Progenitor cell of endocrine pancreas (in vitro differentiated cells): ENCODE results near the gene C5AR1. TPM values are rescaled to one million over a fixed set of nuclear protein-coding genes. Genes with fewer than 3 reads are reported as not detected.
"Not testable (repeated sequence)": the region's sequence is repeated elsewhere in the genome, so short reads cannot be mapped to it uniquely, and the experiment has no call there.

Experiments used
- DNase-seq: peaks from one replicate; pipeline ENCODE4 v3.0.0; 2021; ENCODE audit warnings: low spot score; ENCODE audit not compliant: unreplicated experiment
- H3K27ac Mint-ChIP-seq: 2 replicates; pipeline ENCODE4 v1.8.0; 2021; ENCODE audit warnings: mild to moderate bottlenecking, moderate library complexity, mixed read lengths
- H3K27me3 Mint-ChIP-seq: 2 replicates; pipeline ENCODE4 v1.8.0; 2021; ENCODE audit warnings: mixed read lengths
- H3K36me3 Mint-ChIP-seq: 2 replicates; pipeline ENCODE4 v1.8.0; 2022; ENCODE audit warnings: mixed read lengths; ENCODE audit not compliant: insufficient read depth
- H3K4me1 Mint-ChIP-seq: 2 replicates; pipeline ENCODE4 v1.8.0; 2021; ENCODE audit warnings: low read depth, mixed read lengths
- H3K4me3 Mint-ChIP-seq: 2 replicates; pipeline ENCODE4 v1.8.0; 2021; ENCODE audit warnings: low read depth, mild to moderate bottlenecking, moderate library complexity, mixed read lengths
- H3K9me3 Mint-ChIP-seq: 2 replicates; pipeline ENCODE4 v1.8.0; 2021; ENCODE audit warnings: low read depth, mixed read lengths
- CTCF ChIP-seq: fragments of 200-600 bp; sonication (generic); IDR thresholded peaks from one replicate; pipeline ENCODE4 v1.5.0; 2021; ENCODE audit warnings: antibody characterized with exemption, mild to moderate bottlenecking; ENCODE audit not compliant: unreplicated experiment
- total RNA-seq: library from RNA; stranded (reverse); gene quantifications from 2 replicates; pipeline ENCODE4 v1.2.1, GENCODE V29; 2021

C5AR1 gene
- total RNA-seq, 1 donor from 2014 or later = 2.4 TPM

DNA sequence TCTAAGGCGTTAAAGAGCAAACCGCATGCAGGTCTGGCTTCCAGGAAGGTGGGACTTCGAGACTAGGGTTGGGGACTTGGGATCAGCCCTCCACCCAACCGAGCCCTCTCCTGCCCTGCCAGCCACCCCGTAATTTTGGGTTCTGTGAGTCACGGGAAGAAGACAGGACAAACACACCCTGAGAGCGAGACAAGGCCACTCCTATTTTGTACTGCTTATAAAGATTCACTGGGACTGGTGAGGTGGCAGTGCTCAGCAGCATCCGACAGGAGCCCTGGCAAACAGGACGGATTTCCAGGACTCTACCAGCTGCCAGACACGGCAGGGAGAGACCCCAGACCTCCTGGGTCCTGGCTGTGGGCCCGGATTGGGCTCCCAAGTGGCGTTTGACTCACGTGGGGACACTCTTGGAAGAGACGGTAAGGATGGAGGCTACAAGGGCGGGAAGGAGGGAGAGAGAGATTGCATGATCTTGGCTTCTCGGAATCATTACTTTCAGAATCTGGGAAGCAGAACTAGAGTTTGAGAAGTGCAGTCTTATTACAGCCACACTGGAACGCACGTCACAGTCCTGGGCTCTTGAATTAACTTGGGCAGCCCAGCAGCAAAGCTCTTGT, 22.4 kb downstream of the C5AR1 start, which contains the start of gene C5AR2:
Gene C5AR2 (plus strand): TSS at position 245 of the 617 bp plus-strand sequence. CDS start 8,625 bp downstream, outside the sequence.
- H3K27ac Mint-ChIP-seq = no peak within 1 kb of the TSS
- no peaks in the 10 kb centered on the region for H3K36me3 Mint-ChIP-seq
- DNase-seq = no peak
- H3K4me3 Mint-ChIP-seq = no peak within 1 kb of the TSS
- TF ChIP-seq CTCF = no peak
- peaks cover 5% of the 10 kb centered on the region for H3K27me3 Mint-ChIP-seq
- no peaks in the 10 kb centered on the region for H3K4me1 Mint-ChIP-seq
- no peaks in the 10 kb centered on the region for H3K9me3 Mint-ChIP-seq

- not testable (repeated sequence) for H3K4me3 Mint-ChIP-seq, H3K36me3 Mint-ChIP-seq, H3K4me1 Mint-ChIP-seq, H3K27ac Mint-ChIP-seq, H3K27me3 Mint-ChIP-seq, DNase-seq, H3K9me3 Mint-ChIP-seq
Measured at GRCh38 chr19:47336765-47337718, 27.4 kb downstream of the C5AR1 start.

DNA sequence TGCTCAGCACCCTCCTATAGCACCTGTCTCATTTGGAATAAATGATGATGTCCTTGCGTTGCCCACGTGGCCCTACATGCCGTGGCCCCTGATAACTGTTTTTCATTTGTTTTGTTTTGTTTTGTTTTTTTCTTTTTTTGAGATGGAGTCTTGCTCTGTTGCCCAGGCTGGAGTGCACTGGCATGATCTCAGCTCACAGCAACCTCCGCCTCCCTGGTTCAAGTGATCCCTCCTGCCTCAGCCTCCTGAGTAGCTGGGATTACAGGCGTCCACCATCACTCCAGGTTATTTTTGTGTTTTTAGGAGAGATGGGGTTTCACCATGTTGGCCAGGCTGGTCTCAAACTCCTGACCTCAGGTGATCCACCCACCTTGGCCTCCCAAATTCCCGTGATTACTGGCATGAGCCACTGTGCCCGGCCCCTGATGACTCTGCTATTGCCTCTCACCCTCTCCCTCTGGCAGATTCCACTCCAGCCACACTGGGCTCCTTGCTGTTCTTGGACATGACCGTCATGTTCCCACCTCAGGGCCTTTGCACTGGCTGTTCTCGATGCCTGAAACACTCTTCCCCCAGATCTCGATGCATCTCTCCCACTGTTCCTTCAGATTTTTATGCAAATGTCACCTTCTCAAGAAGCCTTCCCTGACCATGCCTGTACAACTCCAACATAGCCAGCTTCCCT, 29.7 kb downstream of the C5AR1 start:
- H3K4me1 Mint-ChIP-seq = no peaks in the 10 kb centered on the region
- no peaks in the 10 kb centered on the region for H3K9me3 Mint-ChIP-seq
- TF ChIP-seq CTCF = no peak
- no peak overlapping the region for H3K27ac Mint-ChIP-seq
- H3K27me3 Mint-ChIP-seq = no peaks in the 10 kb centered on the region
- H3K4me3 Mint-ChIP-seq = no peak overlapping the region
- no peaks in the 10 kb centered on the region for H3K36me3 Mint-ChIP-seq
- no peak for DNase-seq

DNA sequence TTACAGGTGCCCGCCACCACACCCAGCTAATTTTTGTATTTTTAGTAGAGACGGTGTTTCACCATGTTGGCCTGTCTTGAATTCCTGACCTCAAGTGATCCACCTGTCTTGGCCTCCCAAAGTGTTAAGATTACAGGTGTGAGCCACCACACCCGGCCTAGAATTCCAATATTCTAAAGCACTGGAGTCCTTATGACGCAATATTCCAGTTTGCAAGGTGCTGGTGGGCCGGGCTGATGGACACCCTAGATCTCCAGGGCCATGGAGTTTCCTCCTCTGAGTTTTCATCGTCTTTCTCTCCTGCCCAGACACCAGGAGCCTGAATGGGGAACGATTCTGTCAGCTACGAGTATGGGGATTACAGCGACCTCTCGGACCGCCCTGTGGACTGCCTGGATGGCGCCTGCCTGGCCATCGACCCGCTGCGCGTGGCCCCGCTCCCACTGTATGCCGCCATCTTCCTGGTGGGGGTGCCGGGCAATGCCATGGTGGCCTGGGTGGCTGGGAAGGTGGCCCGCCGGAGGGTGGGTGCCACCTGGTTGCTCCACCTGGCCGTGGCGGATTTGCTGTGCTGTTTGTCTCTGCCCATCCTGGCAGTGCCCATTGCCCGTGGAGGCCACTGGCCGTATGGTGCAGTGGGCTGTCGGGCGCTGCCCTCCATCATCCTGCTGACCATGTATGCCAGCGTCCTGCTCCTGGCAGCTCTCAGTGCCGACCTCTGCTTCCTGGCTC, 31.0 kb downstream of the C5AR1 start:
- no peaks in the 10 kb centered on the region for H3K27me3 Mint-ChIP-seq
- no peak overlapping the region for H3K4me3 Mint-ChIP-seq
- no peaks in the 10 kb centered on the region for H3K36me3 Mint-ChIP-seq
- H3K27ac Mint-ChIP-seq = no peak overlapping the region
- DNase-seq = no peak
- H3K9me3 Mint-ChIP-seq = no peaks in the 10 kb centered on the region
- TF ChIP-seq CTCF = no peak
- H3K4me1 Mint-ChIP-seq = no peaks in the 10 kb centered on the region

DNA sequence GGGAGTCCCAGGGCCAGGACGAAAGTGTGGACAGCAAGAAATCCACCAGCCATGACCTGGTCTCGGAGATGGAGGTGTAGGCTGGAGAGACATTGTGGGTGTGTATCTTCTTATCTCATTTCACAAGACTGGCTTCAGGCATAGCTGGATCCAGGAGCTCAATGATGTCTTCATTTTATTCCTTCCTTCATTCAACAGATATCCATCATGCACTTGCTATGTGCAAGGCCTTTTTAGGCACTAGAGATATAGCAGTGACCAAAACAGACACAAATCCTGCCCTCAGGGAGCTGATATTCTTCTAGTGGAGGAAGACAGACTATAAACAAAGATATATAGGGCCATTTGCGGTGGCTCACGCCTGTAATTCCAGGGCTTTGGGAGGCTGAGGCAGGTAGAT, 32.1 kb downstream of the C5AR1 start:
- Mint-ChIP-seq H3K4me3 (no peak overlapping the region), H3K27me3 (no peaks in the 10 kb centered on the region), H3K27ac (no peak overlapping the region), H3K9me3 (no peaks in the 10 kb centered on the region), H3K4me1 (no peaks in the 10 kb centered on the region), H3K36me3 (no peaks in the 10 kb centered on the region)
- DNase-seq = no peak
- TF ChIP-seq CTCF = no peak
